A549 (cell line): ENCODE data around the gene SOCS7. TPM values are rescaled to one million over a fixed set of nuclear protein-coding genes. Genes with fewer than 3 reads are reported as not detected.

ENCODE experiments used
- ATAC-seq, 2 experiments: fragments of 200-7000 bp in 1 of 2; fragments of >200 bp in 1 of 2; cut with Nextera tagmentation in 1 of 2; cut with Tn5 transposase in 1 of 2; 3 replicates each; pipeline versions ENCODE4 v1.8.0 to v1.9.1; 2018 to 2020; ENCODE audit warnings: mild to moderate bottlenecking in 1 of 2, moderate library complexity in 1 of 2
- CTCF ChIA-PET: fragments of 300-600 bp; sonication (Branson Sonifier 250); formaldehyde crosslinking; extraction: SDS; loops from one replicate; lab custom pipeline; 2021; ENCODE audit warnings: antibody characterized with exemption, inconsistent platforms; lab: Yijun Ruan, JAX
- POLR2A ChIA-PET: fragments of 350-600 bp; formaldehyde crosslinking; extraction: SDS; loops from one replicate; lab custom pipeline; 2021; ENCODE audit warnings: antibody characterized with exemption, inconsistent platforms; lab: Yijun Ruan, JAX
- DNase-seq, 2 experiments: peaks; one replicate each; pipeline versions ENCODE4 v3.0.0 to v3.0.0-alpha.2; 2011 to 2016; ENCODE audit warnings: low read depth in 1 of 2, low spot score in 1 of 2
- FAIRE-seq: peaks from 2 replicates; lab custom pipeline; 2011; peaks lifted over from hg19 to GRCh38; lab: Jason Lieb, UNC
- H3K27ac ChIP-seq, 2 experiments: fragments of >200 bp; sonication (Bioruptor Twin); formaldehyde crosslinking; 3 replicates each; pipeline ENCODE4 v1.5.1; 2016 to 2017
- H3K4me1 ChIP-seq: fragments of >200 bp; sonication (Bioruptor Twin); formaldehyde crosslinking; 3 replicates; pipeline ENCODE4 v1.6.1; 2016
- H3K4me2 ChIP-seq: fragments of >200 bp; sonication (Bioruptor Twin); formaldehyde crosslinking; 3 replicates; pipeline ENCODE4 v1.6.1; 2016
- H3K4me3 ChIP-seq: fragments of >200 bp; sonication (Bioruptor Twin); formaldehyde crosslinking; 3 replicates; pipeline ENCODE4 v1.5.1; 2016
- H3K9me3 ChIP-seq: fragments of >200 bp; sonication (Bioruptor Twin); formaldehyde crosslinking; 3 replicates; pipeline ENCODE4 v1.6.1; 2016
- CBX2 ChIP-seq: fragments of 200-600 bp; sonication (generic); IDR thresholded peaks from 2 replicates; pipeline ENCODE4 v1.6.1; 2016; ENCODE audit warnings: low read depth, mild to moderate bottlenecking, borderline replicate concordance
- CBX8 ChIP-seq: fragments of 200-600 bp; sonication (generic); IDR thresholded peaks from 2 replicates; pipeline ENCODE4 v1.6.1; 2016
- CHD4 ChIP-seq: fragments of 200-600 bp; sonication (generic); IDR thresholded peaks from 2 replicates; pipeline ENCODE4 v1.6.1; 2016; ENCODE audit warnings: antibody characterized with exemption, mild to moderate bottlenecking, borderline replicate concordance
- EHF ChIP-seq: fragments of 250-450 bp; sonication (Bioruptor Pico); IDR thresholded peaks from 2 replicates; pipeline ENCODE4 v1.5.0; 2020; ENCODE audit warnings: mild to moderate bottlenecking
- EHMT2 ChIP-seq: fragments of 200-600 bp; sonication (generic); IDR thresholded peaks from 2 replicates; pipeline ENCODE4 v1.6.1; 2016; ENCODE audit warnings: antibody characterized with exemption, low read depth, mild to moderate bottlenecking, moderate library complexity
- ESRRA ChIP-seq: fragments of 150-350 bp; IDR thresholded peaks from 2 replicates; pipeline ENCODE4 v1.6.1; 2014; ENCODE audit warnings: mild to moderate bottlenecking, low read length, borderline replicate concordance
- FOSB ChIP-seq: fragments of 250-450 bp; sonication (Bioruptor Pico); IDR thresholded peaks from 2 replicates; pipeline ENCODE4 v1.5.0; 2020; ENCODE audit warnings: mild to moderate bottlenecking, moderate library complexity
- HES2 ChIP-seq: fragments of >200 bp; sonication (Bioruptor Twin); formaldehyde crosslinking; IDR thresholded peaks from 2 replicates; pipeline ENCODE4 v1.6.1; 2016
- HMGXB4 ChIP-seq: fragments of 250-450 bp; sonication (Bioruptor Pico); IDR thresholded peaks from 2 replicates; pipeline ENCODE4 v1.5.0; 2021; ENCODE audit warnings: mild to moderate bottlenecking, moderate library complexity, borderline replicate concordance
- HOXA7 ChIP-seq: fragments of 250-450 bp; sonication (Bioruptor Pico); IDR thresholded peaks from 2 replicates; pipeline ENCODE4 v1.5.0; 2020; ENCODE audit warnings: mild to moderate bottlenecking, moderate library complexity
- HOXB5 ChIP-seq: fragments of 250-450 bp; sonication (Bioruptor Pico); IDR thresholded peaks from 2 replicates; pipeline ENCODE4 v1.5.0; 2020; ENCODE audit warnings: mild to moderate bottlenecking, moderate library complexity
- JUNB ChIP-seq: fragments of >200 bp; sonication (Bioruptor Twin); formaldehyde crosslinking; IDR thresholded peaks from 2 replicates; pipeline ENCODE4 v1.6.1; 2016
- KDM1A ChIP-seq: fragments of 200-600 bp; sonication (generic); IDR thresholded peaks from 2 replicates; pipeline ENCODE4 v1.6.1; 2016; ENCODE audit warnings: low read depth, mild to moderate bottlenecking
- MAX ChIP-seq: IDR thresholded peaks from 2 replicates; pipeline ENCODE4 v1.6.1; 2012
- MYC ChIP-seq: IDR thresholded peaks from 2 replicates; pipeline ENCODE4 v1.6.1; 2012; ENCODE audit warnings: mild to moderate bottlenecking, inconsistent platforms, low read length, improper control_type of control experiment, borderline replicate concordance
- NFE2L2 ChIP-seq: fragments of 150-350 bp; conservative IDR thresholded peaks from 2 replicates; pipeline ENCODE4 v1.6.1; 2014; ENCODE audit warnings: low read length
- POLR2A ChIP-seq: IDR thresholded peaks from 2 replicates; pipeline ENCODE4 v1.6.1; 2012; ENCODE audit warnings: mild to moderate bottlenecking, low read length
- POLR2AphosphoS2 ChIP-seq: conservative IDR thresholded peaks from 2 replicates; pipeline ENCODE4 v1.6.1; 2012; ENCODE audit warnings: low read length, improper control_type of control experiment, inconsistent platforms
- RAD21 ChIP-seq, 2 experiments: fragments of >200 bp in 1 of 2; sonication (Bioruptor Twin) in 1 of 2; formaldehyde crosslinking in 1 of 2; IDR thresholded peaks in 1 of 2; conservative IDR thresholded peaks in 1 of 2; 2 replicates in 1 of 2; 3 replicates in 1 of 2; pipeline ENCODE4 v1.6.1; 2012 to 2018; ENCODE audit warnings: inconsistent platforms in 1 of 2
- REST ChIP-seq: fragments of 200-600 bp; sonication (generic); IDR thresholded peaks from 2 replicates; pipeline ENCODE4 v1.6.1; 2016; ENCODE audit warnings: antibody characterized with exemption, mild to moderate bottlenecking, moderate library complexity
- RFX5 ChIP-seq: fragments of 450-650 bp; IDR thresholded peaks from 2 replicates; pipeline ENCODE4 v1.7.1; 2014; ENCODE audit warnings: antibody characterized with exemption, mild to moderate bottlenecking, moderate library complexity
- TFCP2L1 ChIP-seq: fragments of 250-450 bp; sonication (Bioruptor Pico); IDR thresholded peaks from 2 replicates; pipeline ENCODE4 v1.5.0; 2021; ENCODE audit warnings: mild to moderate bottlenecking
- TP53 ChIP-seq: fragments of 250-450 bp; sonication (Bioruptor Pico); IDR thresholded peaks from 2 replicates; pipeline ENCODE4 v1.5.0; 2021; ENCODE audit warnings: mild to moderate bottlenecking, moderate library complexity
- USF2 ChIP-seq: fragments of 450-650 bp; IDR thresholded peaks from 2 replicates; pipeline ENCODE4 v1.6.1; 2014; ENCODE audit warnings: antibody characterized with exemption
- WGBS: methylation state at CpG from one replicate; pipeline ENCODE4 v1.1.6; 2017; ENCODE audit errors: missing lambda C conversion rate; 5-methylcytosine and 5-hydroxymethylcytosine counted together
- polyA plus RNA-seq, 4 experiments: library from polyadenylated mRNA; depleted of rRNA in 3 of 4; stranded (reverse); fragments of >200 nt; fragmentation: RNase III in 1 of 4; extraction: RNeasy Plus Mini Kit Qiagen cat#74134 plus additional on column Dnase treatment in 1 of 4; gene quantifications; 2 replicates in 3 of 4; 3 replicates in 1 of 4; pipeline ENCODE4 v1.2.3, GENCODE V29; 2011 to 2017

SOCS7 gene
- polyA plus RNA-seq, 2 of the 4 experiments (the other 2 are of a cell fraction), result 14.4 to 20.6 TPM

- no peak for DNase-seq
- Histone ChIP-seq H3K4me1 (no peaks in the 10 kb centered on the region), H3K9me3 (no peaks in the 10 kb centered on the region), H3K4me2 (no peak overlapping the region), H3K27ac (no peak overlapping the region), H3K4me3 (no peak overlapping the region)
- FAIRE-seq, result no peak
- POLR2A ChIA-PET, result no interaction called here
- CTCF ChIA-PET, result interaction anchor here (0.6 to 3.9 kb wide), 5 partner anchors 8 to 1871 kb away, joined by 3 to 26 read pairs (median 4); no protein-coding TSS in a partner anchor
- no peak for ATAC-seq
- TF ChIP-seq KDM1A, result no peak
- no peak for TF ChIP-seq TFCP2L1 (CRISPR knock-in tag)
- TF ChIP-seq EHMT2, result no peak
- no peak for TF ChIP-seq ESRRA
- no peak for TF ChIP-seq CBX2
- TF ChIP-seq RAD21 (conservative IDR thresholded peaks at IDR 0.05 in 1 of 2, IDR thresholded peaks at IDR 0.05 in 1 of 2), result no peak
- no peak for TF ChIP-seq MYC
- TF ChIP-seq HMGXB4 (CRISPR knock-in tag), result no peak
- no peak for TF ChIP-seq HOXB5
- 91% methylated on average over 4 of the region's 4 CpGs for WGBS
Measured at GRCh38 chr17:38405654-38406053, 54.0 kb downstream of the SOCS7 start.

GRCh38 chr17:38410201-38410600 lies 58.6 kb downstream of the SOCS7 start:
- H3K27ac ChIP-seq, result no peak overlapping the region
- TF ChIP-seq CBX2, result no peak
- TF ChIP-seq POLR2AphosphoS2, result no peak
- TF ChIP-seq RFX5, result no peak
- TF ChIP-seq HOXA7 (CRISPR knock-in tag), result no peak
- no peak for TF ChIP-seq CHD4
- no peak for TF ChIP-seq CBX8
- no peak for TF ChIP-seq NFE2L2
- no peak for TF ChIP-seq HES2
- no peak for TF ChIP-seq HMGXB4 (CRISPR knock-in tag)
- no peak for TF ChIP-seq FOSB (CRISPR knock-in tag)
- TF ChIP-seq EHF, result no peak
- no peak for TF ChIP-seq POLR2A
- no peak for TF ChIP-seq MAX
- no peak for TF ChIP-seq REST
- TF ChIP-seq TFCP2L1 (CRISPR knock-in tag), result no peak
- no peak for TF ChIP-seq TP53 (CRISPR knock-in tag)
- TF ChIP-seq USF2, result no peak
- TF ChIP-seq MYC, result no peak
- no peak for TF ChIP-seq JUNB
- H3K4me1 ChIP-seq, result peaks cover 9% of the 10 kb centered on the region
- no peak overlapping the region for H3K4me2 ChIP-seq
- WGBS, result 68% methylated on average over 1 of the region's 1 CpG
- FAIRE-seq (no peak), ATAC-seq (no peak), DNase-seq (no peak)
- POLR2A ChIA-PET, result no interaction called here
- H3K4me3 ChIP-seq, result no peak overlapping the region
- H3K9me3 ChIP-seq, result no peaks in the 10 kb centered on the region
- CTCF ChIA-PET, result interaction anchor here (3.0 to 8.4 kb wide), 2 partner anchors 15 to 61 kb away, joined by 21 to 80 read pairs; partner anchors contain the start of gene ARHGAP23
